Measurements from ENCODE around the gene HSD11B2. TPM values are rescaled to one million over a fixed set of nuclear protein-coding genes. Genes with fewer than 3 reads are reported as not detected.

HSD11B2 gene
- total and polyA plus RNA-seq, 2 of the 8 experiments (the other 6 are each of a cell fraction or from before 2014, with no cell fraction given), result 28.7 to 32.9 TPM

DNA sequence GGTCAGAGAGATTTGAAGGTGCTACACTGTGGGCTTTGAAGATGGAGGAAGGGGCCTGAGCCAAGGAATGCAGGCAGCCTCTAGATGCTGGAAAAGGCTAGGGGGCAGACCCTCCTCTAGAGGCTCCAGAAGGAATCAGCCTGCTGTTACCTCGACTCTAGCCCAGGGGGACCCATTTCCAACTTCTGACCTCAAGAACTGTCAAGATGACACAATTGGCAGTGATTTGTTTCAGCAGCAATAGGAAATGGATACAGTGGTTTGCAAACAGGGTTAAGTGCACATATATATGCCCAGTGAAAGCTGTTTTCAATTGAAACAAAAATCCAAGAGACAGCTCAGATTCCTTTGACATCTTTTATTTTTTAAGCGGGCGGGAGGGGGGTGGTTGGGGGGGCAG lies 11.0 kb upstream of the HSD11B2 start:
- no peaks in the 10 kb centered on the region for H3K36me3 ChIP-seq (ENCODE audit: control insufficient read depth in 2 of 4, insufficient read depth in 4 of 4, low read length in 3 of 4)
- H3K4ac ChIP-seq (replicated peaks; ENCODE audit: insufficient read length, low read depth, low read length), result no peak overlapping the region
- no peak overlapping the region for H3K56ac ChIP-seq (replicated peaks; ENCODE audit: insufficient read length, low read depth, low read length)
- H3K27ac ChIP-seq (ENCODE audit: low read depth, low read length), result no peak overlapping the region
- H3K14ac ChIP-seq (ENCODE audit: insufficient read length), result no peak overlapping the region
- H4K91ac ChIP-seq (replicated peaks; ENCODE audit: insufficient read length, low read length), result no peak overlapping the region
- POLR2A ChIA-PET (ENCODE audit: partially characterized antibody), result no interaction called here
- peaks cover 9 to 23% (median 19%) of the 10 kb centered on the region in 4 experiments; a peak in 6 of 7 replicates for H3K4me1 ChIP-seq (replicated peaks in 1 of 4; ENCODE audit: control insufficient read depth in 3 of 4, insufficient read depth in 4 of 4, low read length in 3 of 4)
- no peak overlapping the region for H3K18ac ChIP-seq (ENCODE audit: extremely low read depth, low read length)
- 0 out of 2 replicates have a peak overlapping the region, but pooled peaks have one; percentile 94 for H2BK12ac ChIP-seq (ENCODE audit: low read depth, low read length)
- no peak for DNase-seq (ENCODE audit: low read depth in 1 of 2, low spot score in 2 of 2)
- no peak overlapping the region for H3K4me3 ChIP-seq (ENCODE audit: extremely low read depth in 1 of 4, insufficient read depth in 2 of 4, low read depth in 3 of 4, low read length in 4 of 4)
- no peaks in the 10 kb centered on the region; the same call in 1 of the 2 replicates for H3K79me1 ChIP-seq (ENCODE audit: low read depth, low read length)
- peaks cover 4% of the 10 kb centered on the region; the same call in 1 of the 2 replicates for H3K23me2 ChIP-seq (ENCODE audit: low read depth, low read length)
- no peak overlapping the region for H3K9ac ChIP-seq (replicated peaks in 1 of 4; ENCODE audit: extremely low read depth in 1 of 4, low read depth in 3 of 4, low read length in 3 of 4)
- H3K9me3 ChIP-seq (ENCODE audit: insufficient read depth in 2 of 2, low read depth in 1 of 2, low read length in 1 of 2), result no peaks in the 10 kb centered on the region
- no peak overlapping the region for H3K23ac ChIP-seq (ENCODE audit: insufficient read length)
- H4K20me1 ChIP-seq (replicated peaks in 1 of 2; ENCODE audit: control insufficient read depth in 1 of 2, insufficient read depth in 2 of 2, low read length in 2 of 2), result no peaks in the 10 kb centered on the region
- no peak overlapping the region for H2BK5ac ChIP-seq (ENCODE audit: low read depth, low read length)
- no peak overlapping the region for H2BK20ac ChIP-seq (ENCODE audit: low read length)
- CTCF ChIA-PET (ENCODE audit: partially characterized antibody), result interaction anchor here (0.6 to 24.6 kb wide), 7 partner anchors 8 to 117 kb away, joined by 3 to 476 read pairs (median 48); partner anchors contain the start of gene TPPP3
- no peak overlapping the region for H2BK15ac ChIP-seq (ENCODE audit: low read length)
- no peak overlapping the region for H3K4me2 ChIP-seq (ENCODE audit: insufficient read depth in 1 of 2, low read depth in 2 of 2, low read length in 2 of 2)
- H3K79me2 ChIP-seq (ENCODE audit: control insufficient read depth in 1 of 2, insufficient read depth in 2 of 2, low read length in 2 of 2), result no peaks in the 10 kb centered on the region
- TF ChIP-seq TEAD4 (IDR thresholded peaks at IDR 0.05; ENCODE audit: low read depth, low read length) (0 out of 2 replicates have a peak, but pooled peaks have one; percentile 33), YY1 (IDR thresholded peaks at IDR 0.05; ENCODE audit: low read depth, low read length) (no peak), KDM1A (IDR thresholded peaks at IDR 0.05; ENCODE audit: borderline replicate concordance, low read length) (peak; percentile 25; the same call in 1 of the 2 replicates), CREB1 (IDR thresholded peaks at IDR 0.05) (peak; percentile 63)
- TF ChIP-seq, protein P1, sequence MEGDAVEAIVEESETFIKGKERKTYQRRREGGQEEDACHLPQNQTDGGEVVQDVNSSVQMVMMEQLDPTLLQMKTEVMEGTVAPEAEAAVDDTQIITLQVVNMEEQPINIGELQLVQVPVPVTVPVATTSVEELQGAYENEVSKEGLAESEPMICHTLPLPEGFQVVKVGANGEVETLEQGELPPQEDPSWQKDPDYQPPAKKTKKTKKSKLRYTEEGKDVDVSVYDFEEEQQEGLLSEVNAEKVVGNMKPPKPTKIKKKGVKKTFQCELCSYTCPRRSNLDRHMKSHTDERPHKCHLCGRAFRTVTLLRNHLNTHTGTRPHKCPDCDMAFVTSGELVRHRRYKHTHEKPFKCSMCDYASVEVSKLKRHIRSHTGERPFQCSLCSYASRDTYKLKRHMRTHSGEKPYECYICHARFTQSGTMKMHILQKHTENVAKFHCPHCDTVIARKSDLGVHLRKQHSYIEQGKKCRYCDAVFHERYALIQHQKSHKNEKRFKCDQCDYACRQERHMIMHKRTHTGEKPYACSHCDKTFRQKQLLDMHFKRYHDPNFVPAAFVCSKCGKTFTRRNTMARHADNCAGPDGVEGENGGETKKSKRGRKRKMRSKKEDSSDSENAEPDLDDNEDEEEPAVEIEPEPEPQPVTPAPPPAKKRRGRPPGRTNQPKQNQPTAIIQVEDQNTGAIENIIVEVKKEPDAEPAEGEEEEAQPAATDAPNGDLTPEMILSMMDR (IDR thresholded peaks at IDR 0.05; ENCODE audit: control extremely low read depth in 1 of 3, insufficient read depth in 1 of 3, low read depth in 1 of 3, low read length in 3 of 3), result peak; percentile 29 to 56 (median 52)
- no peak overlapping the region for H4K5ac ChIP-seq (ENCODE audit: insufficient read length, low read depth, low read length)
- 86% methylated on average over 3 of the region's 3 CpGs; no CpG with 5 or more reads in 1 of the 2 experiments for WGBS, 2 experiments (ENCODE audit: extremely low coverage in 1 of 2, insufficient coverage in 1 of 2, insufficient read length in 1 of 2, insufficient replicate concordance in 2 of 2, low coverage in 1 of 2, low lambda C conversion rate in 2 of 2, missing lambda C conversion rate in 1 of 2)
- no peak overlapping the region for H2BK120ac ChIP-seq (replicated peaks; ENCODE audit: low read depth, low read length)
- no peak for FAIRE-seq
- H4K8ac ChIP-seq (ENCODE audit: extremely low read depth, insufficient read depth, low read length), result no peak overlapping the region
- no peak overlapping the region for H2AK5ac ChIP-seq (ENCODE audit: low read depth, low read length)
- no peak overlapping the region for H2AFZ ChIP-seq (ENCODE audit: low read length)
- no peaks in the 10 kb centered on the region; a peak in 2 of 7 replicates for H3K27me3 ChIP-seq (replicated peaks in 1 of 4; ENCODE audit: control insufficient read depth in 3 of 4, extremely low read depth in 1 of 4, insufficient read depth in 3 of 4, low read length in 3 of 4)
